Body of pancreas (tissue), 4 donors: ENCODE data around the gene PLA2G4E. TPM values are rescaled to one million over a fixed set of nuclear protein-coding genes. Genes with fewer than 3 reads are reported as not detected.

Experiments used
- ATAC-seq: fragments of 150-250 bp; one replicate; pipeline ENCODE4 v1.9.1; 2016
- DNase-seq, 4 donors: peaks; one replicate each; pipeline ENCODE4 v3.0.0-alpha.2; 2019
- H3K27ac ChIP-seq, 4 donors: fragments of 200-600 bp; sonication (generic); 1 replicate in 3 of 4; 2 replicates in 1 of 4; pipeline versions ENCODE4 v1.5.1 to v1.6.1; 2016 to 2019; ENCODE audit warnings: mild to moderate bottlenecking in 1 of 4, mixed read lengths in 1 of 4, moderate library complexity in 1 of 4
- H3K27me3 ChIP-seq, 2 donors: fragments of 200-600 bp; sonication (generic); one replicate each; pipeline ENCODE4 v1.6.0; 2016; ENCODE audit warnings: mild to moderate bottlenecking in 1 of 2
- H3K36me3 ChIP-seq, 2 donors: fragments of 200-600 bp; sonication (generic); replicated peaks in 1 of 2; 2 replicates each; pipeline ENCODE4 v1.5.1; 2016; ENCODE audit warnings: low read depth in 2 of 2; ENCODE audit not compliant: insufficient read depth in 1 of 2
- H3K4me1 ChIP-seq: fragments of 200-600 bp; sonication (generic); one replicate; pipeline ENCODE4 v1.6.0; 2016
- H3K4me3 ChIP-seq, 2 donors: fragments of 200-600 bp; sonication (generic); 1 replicate in 1 of 2; 2 replicates in 1 of 2; pipeline ENCODE4 v1.5.1; 2016 to 2019
- H3K9me3 ChIP-seq, 3 donors: fragments of 200-600 bp; sonication (generic); 1 replicate in 2 of 3; 2 replicates in 1 of 3; pipeline ENCODE4 v1.5.1; 2016
- CTCF ChIP-seq, 7 experiments: fragments of 450-650 bp in 4 of 7; fragments of 200-600 bp in 3 of 7; sonication (generic) in 3 of 7; IDR thresholded peaks; one replicate each; pipeline ENCODE4 v1.5.1; 2016 to 2019; ENCODE audit warnings: antibody characterized with exemption in 7 of 7
- POLR2A ChIP-seq, 3 donors: fragments of 450-650 bp; IDR thresholded peaks; one replicate each; pipeline ENCODE4 v1.6.1; 2016; ENCODE audit warnings: antibody characterized with exemption in 3 of 3, mild to moderate bottlenecking in 2 of 3
- WGBS, 2 donors: methylation state at CpG; one replicate each; pipeline ENCODE4 v1.1.5; 2017; 5-methylcytosine and 5-hydroxymethylcytosine counted together
- intact Hi-C: fragments of 100-400 bp; cut with DNase I; formaldehyde crosslinking; loops from one replicate; pipeline ENCODE4 v1.15.1; 2023
- total RNA-seq, 2 donors: library from RNA; depleted of rRNA; stranded (reverse); fragments of >200 nt; gene quantifications; one replicate each; pipeline ENCODE4 v1.1.0, GENCODE V29; 2016

PLA2G4E gene
- total RNA-seq, 2 donors from 2014 or later: not detected

GRCh38 chr15:41950489-41950888 lies 70.4 kb downstream of the PLA2G4E start:
- intact Hi-C loops: no loop called here
- Histone ChIP-seq H3K4me3 (no peak overlapping the region), H3K36me3 (peaks cover 0 to 4% of the 10 kb centered on the region in 2 donors), H3K27ac (peak overlapping the region; percentile 18 to 74 (median 65)), H3K9me3 (no peaks in the 10 kb centered on the region), H3K4me1 (peaks cover 58% of the 10 kb centered on the region), H3K27me3 (no peaks in the 10 kb centered on the region)
- WGBS, 2 donors: 48 to 52% methylated on average over 5 of the region's 5 CpGs
- TF ChIP-seq POLR2A (IDR thresholded peaks at IDR 0.05) (no peak), CTCF (IDR thresholded peaks at IDR 0.05) (no peak)
- ATAC-seq (no peak), DNase-seq (no peak)

DNA sequence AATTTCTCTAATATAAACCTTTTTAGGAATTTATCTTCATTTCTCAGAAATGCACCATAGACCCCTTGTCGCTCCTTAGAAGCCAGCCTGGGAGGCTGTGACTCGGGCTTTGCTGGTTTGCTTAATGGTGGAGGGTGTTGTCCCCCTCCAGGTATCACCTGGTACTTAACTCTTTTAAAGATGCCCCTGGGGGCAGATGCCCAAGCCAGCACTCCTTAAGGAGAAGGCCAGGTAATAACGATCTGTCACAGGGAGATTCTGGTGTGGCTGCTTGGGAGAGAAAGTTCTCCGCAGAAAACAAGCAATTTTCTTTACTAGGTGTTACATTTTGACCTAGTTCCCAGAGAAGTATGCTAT lies 70.7 kb downstream of the PLA2G4E start:
- Histone ChIP-seq H3K27me3 (no peaks in the 10 kb centered on the region), H3K27ac (peak overlapping the region; percentile 18 to 74 (median 68)), H3K36me3 (peaks cover 0 to 4% of the 10 kb centered on the region in 2 donors), H3K4me1 (peaks cover 54% of the 10 kb centered on the region), H3K9me3 (no peaks in the 10 kb centered on the region), H3K4me3 (no peak overlapping the region)
- intact Hi-C loops: no loop called here
- 71 to 76% methylated on average over 4 of the region's 4 CpGs for whole genome bisulfite sequencing, 2 donors
- DNase-seq (no peak), ATAC-seq (no peak)
- no peak for TF ChIP-seq CTCF (IDR thresholded peaks at IDR 0.05)
- no peak for TF ChIP-seq POLR2A (IDR thresholded peaks at IDR 0.05)

DNA sequence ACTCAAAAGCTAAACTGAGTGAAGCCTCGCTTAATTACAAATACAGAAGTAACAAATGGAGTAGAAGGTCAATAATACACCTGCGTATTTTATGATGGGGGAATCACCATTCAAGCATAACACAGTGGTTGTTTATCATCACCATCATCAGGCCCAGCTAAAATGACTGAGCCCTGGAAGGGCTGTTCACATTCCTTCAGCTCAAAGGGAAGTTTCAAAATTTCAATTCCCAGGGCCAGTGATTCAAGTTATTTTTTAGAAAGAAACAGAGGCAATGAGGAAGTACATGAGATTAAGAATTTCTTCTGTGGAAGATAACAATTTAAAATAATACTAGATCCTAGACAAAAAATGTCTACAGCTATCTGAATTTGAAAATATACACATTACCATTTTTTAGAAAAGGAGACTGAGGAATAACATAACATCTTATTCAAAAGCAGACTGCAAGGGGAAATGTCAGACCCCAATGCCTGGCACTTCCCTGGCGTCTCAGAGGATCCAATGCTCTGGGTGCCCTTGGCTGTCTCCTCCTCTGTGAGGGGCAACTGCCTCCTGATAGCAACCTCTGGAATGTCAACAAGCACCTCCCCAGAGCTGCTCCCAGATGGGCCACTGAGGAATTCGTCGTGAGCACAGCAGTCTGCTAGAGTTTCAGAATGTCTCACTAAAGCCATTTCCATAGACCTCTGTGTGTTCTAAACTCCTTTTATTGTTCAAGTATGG lies 71.3 kb downstream of the PLA2G4E start:
- WGBS, 2 donors: 58 to 60% methylated on average over 5 of the region's 5 CpGs
- H3K4me3 ChIP-seq: no peak overlapping the region
- peaks cover 52% of the 10 kb centered on the region for H3K4me1 ChIP-seq
- TF ChIP-seq POLR2A (IDR thresholded peaks at IDR 0.05): no peak
- TF ChIP-seq CTCF (IDR thresholded peaks at IDR 0.05): no peak
- H3K27ac ChIP-seq: peak overlapping the region; percentile 29 to 74 (median 68)
- no peak for DNase-seq
- H3K36me3 ChIP-seq: peaks cover 0 to 4% of the 10 kb centered on the region in 2 donors
- H3K27me3 ChIP-seq: no peaks in the 10 kb centered on the region
- intact Hi-C loops: no loop called here
- H3K9me3 ChIP-seq: no peaks in the 10 kb centered on the region
- ATAC-seq: peak; percentile 38

DNA sequence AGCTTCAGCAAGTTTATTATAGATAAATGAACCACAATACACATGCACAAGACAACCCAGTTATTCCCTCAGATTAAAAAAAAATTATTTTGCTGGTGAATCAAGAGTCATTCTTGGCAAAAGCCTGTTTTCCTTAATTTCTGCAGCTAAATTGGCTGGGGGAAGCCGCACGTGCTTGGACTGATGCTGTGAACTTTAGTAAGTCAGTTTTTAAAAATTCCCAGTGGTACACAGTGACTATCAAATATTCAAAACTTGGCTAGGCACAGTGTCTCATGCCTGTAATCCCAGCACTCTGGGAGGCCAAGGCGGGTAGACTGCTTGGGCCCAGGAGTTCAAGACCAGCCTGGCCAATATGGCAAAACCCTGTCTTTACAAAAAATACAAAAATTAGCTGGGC lies 72.4 kb downstream of the PLA2G4E start:
- no peak overlapping the region for H3K4me3 ChIP-seq
- intact Hi-C loops: no loop called here
- peaks cover 0 to 2% of the 10 kb centered on the region in 2 donors for H3K36me3 ChIP-seq
- peaks cover 60% of the 10 kb centered on the region for H3K4me1 ChIP-seq
- no peaks in the 10 kb centered on the region for H3K9me3 ChIP-seq
- 85 to 86% methylated on average over 3 of the region's 3 CpGs for WGBS, 2 donors
- ATAC-seq (no peak), DNase-seq (no peak)
- H3K27ac ChIP-seq: peak overlapping the region in 2 of 4 donors; percentile 72 to 74
- no peaks in the 10 kb centered on the region for H3K27me3 ChIP-seq
- no peak for TF ChIP-seq CTCF (IDR thresholded peaks at IDR 0.05)
- TF ChIP-seq POLR2A (IDR thresholded peaks at IDR 0.05): no peak

GRCh38 chr15:41946970-41947369 lies 73.9 kb downstream of the PLA2G4E start:
- Histone ChIP-seq H3K4me3 (no peak overlapping the region), H3K36me3 (peaks cover 0 to 2% of the 10 kb centered on the region in 2 donors), H3K27ac (peak overlapping the region in 2 of 4 donors; percentile 72 to 74), H3K27me3 (no peaks in the 10 kb centered on the region), H3K9me3 (no peaks in the 10 kb centered on the region), H3K4me1 (peaks cover 59% of the 10 kb centered on the region)
- WGBS, 2 donors: 75 to 83% methylated on average over 1 to 2 of the region's 2 CpGs
- no peak for ATAC-seq
- no peak for TF ChIP-seq POLR2A (IDR thresholded peaks at IDR 0.05)
- no peak for TF ChIP-seq CTCF (IDR thresholded peaks at IDR 0.05)
- no peak for DNase-seq
- intact Hi-C loops: no loop called here
